ENCODE data around the gene AXL. TPM values are rescaled to one million over a fixed set of nuclear protein-coding genes. Genes with fewer than 3 reads are reported as not detected.

Gene AXL
- total and polyA plus RNA-seq, 4 donors: 23.7 to 44.1 (median 25.6) TPM

- Histone ChIP-seq H3K4me3 (ENCODE audit: low read depth, low read length) (no peak overlapping the region), H3K27me3 (ENCODE audit: control insufficient read depth, insufficient read depth, low read length) (no peaks in the 10 kb centered on the region), H3K9me3 (ENCODE audit: control insufficient read depth, insufficient read depth, low read length) (no peaks in the 10 kb centered on the region), H3K27ac (ENCODE audit: low read depth, low read length) (no peak overlapping the region), H3K36me3 (ENCODE audit: control insufficient read depth, insufficient read depth, low read length) (peaks cover 3% of the 10 kb centered on the region), H3K4me1 (ENCODE audit: control insufficient read depth, insufficient read depth, low read length) (no peaks in the 10 kb centered on the region)
- no peak for DNase-seq (ENCODE audit: low read depth in 4 of 6, low spot score in 6 of 6)
- WGBS (ENCODE audit: insufficient coverage): 83% methylated on average over 9 of the region's 9 CpGs
These were observed 12.6 kb upstream of the AXL start for GRCh38 chr19:41206456-41206855.

GRCh38 chr19:41206926-41207750 lies 11.9 kb upstream of the AXL start:
- Histone ChIP-seq H3K27me3 (ENCODE audit: control insufficient read depth, insufficient read depth, low read length) (no peaks in the 10 kb centered on the region), H3K27ac (ENCODE audit: low read depth, low read length) (no peak overlapping the region), H3K4me1 (ENCODE audit: control insufficient read depth, insufficient read depth, low read length) (no peaks in the 10 kb centered on the region), H3K4me3 (ENCODE audit: low read depth, low read length) (no peak overlapping the region), H3K36me3 (ENCODE audit: control insufficient read depth, insufficient read depth, low read length) (peaks cover 3% of the 10 kb centered on the region), H3K9me3 (ENCODE audit: control insufficient read depth, insufficient read depth, low read length) (no peaks in the 10 kb centered on the region)
- 80% methylated on average over 20 of the region's 26 CpGs for WGBS (ENCODE audit: insufficient coverage)
- DNase-seq (ENCODE audit: low read depth in 4 of 6, low spot score in 6 of 6): peak in 1 of 6 donors; percentile 22

- H3K27ac ChIP-seq (ENCODE audit: low read depth, low read length): no peak overlapping the region
These were observed 4.9 kb upstream of the AXL start for GRCh38 chr19:41214161-41214560.

GRCh38 chr19:41217741-41218140 lies 1.3 kb upstream of the AXL start:
- 72% methylated on average over 6 of the region's 7 CpGs for WGBS (ENCODE audit: insufficient coverage)
- peaks cover 5% of the 10 kb centered on the region for H3K27me3 ChIP-seq (ENCODE audit: control insufficient read depth, insufficient read depth, low read length)

More at GRCh38 chr19:41214161-41214560, 4.9 kb upstream of the AXL start:
- Histone ChIP-seq H3K36me3 (ENCODE audit: control insufficient read depth, insufficient read depth, low read length) (no peaks in the 10 kb centered on the region), H3K4me3 (ENCODE audit: low read depth, low read length) (no peak overlapping the region), H3K4me1 (ENCODE audit: control insufficient read depth, insufficient read depth, low read length) (peaks cover 19% of the 10 kb centered on the region), H3K27me3 (ENCODE audit: control insufficient read depth, insufficient read depth, low read length) (peaks cover 3% of the 10 kb centered on the region), H3K9me3 (ENCODE audit: control insufficient read depth, insufficient read depth, low read length) (no peaks in the 10 kb centered on the region)
- WGBS (ENCODE audit: insufficient coverage): 100% methylated on average over 1 of the region's 1 CpG
- no peak for DNase-seq (ENCODE audit: low read depth in 4 of 6, low spot score in 6 of 6)

GRCh38 chr19:41218249-41218614 lies 791 bp upstream of the AXL start:
- Histone ChIP-seq H3K27me3 (ENCODE audit: control insufficient read depth, insufficient read depth, low read length) (peaks cover 5% of the 10 kb centered on the region), H3K36me3 (ENCODE audit: control insufficient read depth, insufficient read depth, low read length) (peaks cover 10% of the 10 kb centered on the region), H3K9me3 (ENCODE audit: control insufficient read depth, insufficient read depth, low read length) (no peaks in the 10 kb centered on the region), H3K27ac (ENCODE audit: low read depth, low read length) (peak overlapping the region; percentile 72), H3K4me3 (ENCODE audit: low read depth, low read length) (no peak overlapping the region), H3K4me1 (ENCODE audit: control insufficient read depth, insufficient read depth, low read length) (peaks cover 41% of the 10 kb centered on the region)
- 57% methylated on average over 5 of the region's 7 CpGs for WGBS (ENCODE audit: insufficient coverage)
- no peak for DNase-seq (ENCODE audit: low read depth in 4 of 6, low spot score in 6 of 6)

More at GRCh38 chr19:41217741-41218140, 1.3 kb upstream of the AXL start:
- Histone ChIP-seq H3K9me3 (ENCODE audit: control insufficient read depth, insufficient read depth, low read length) (no peaks in the 10 kb centered on the region), H3K27ac (ENCODE audit: low read depth, low read length) (no peak overlapping the region), H3K4me1 (ENCODE audit: control insufficient read depth, insufficient read depth, low read length) (peaks cover 41% of the 10 kb centered on the region), H3K36me3 (ENCODE audit: control insufficient read depth, insufficient read depth, low read length) (peaks cover 10% of the 10 kb centered on the region), H3K4me3 (ENCODE audit: low read depth, low read length) (no peak overlapping the region)
- no peak for DNase-seq (ENCODE audit: low read depth in 4 of 6, low spot score in 6 of 6)

GRCh38 chr19:41219924-41220567 lies 1.0 kb downstream of the AXL start:
- Histone ChIP-seq H3K9me3 (ENCODE audit: control insufficient read depth, insufficient read depth, low read length) (no peaks in the 10 kb centered on the region), H3K27me3 (ENCODE audit: control insufficient read depth, insufficient read depth, low read length) (peaks cover 5% of the 10 kb centered on the region), H3K4me1 (ENCODE audit: control insufficient read depth, insufficient read depth, low read length) (peaks cover 41% of the 10 kb centered on the region), H3K4me3 (ENCODE audit: low read depth, low read length) (peak overlapping the region; percentile 71), H3K36me3 (ENCODE audit: control insufficient read depth, insufficient read depth, low read length) (peaks cover 14% of the 10 kb centered on the region), H3K27ac (ENCODE audit: low read depth, low read length) (peak overlapping the region; percentile 72)
- WGBS (ENCODE audit: insufficient coverage): 42% methylated on average over 11 of the region's 16 CpGs
- no peak for DNase-seq (ENCODE audit: low read depth in 4 of 6, low spot score in 6 of 6)

- peaks cover 5% of the 10 kb centered on the region for H3K27me3 ChIP-seq (ENCODE audit: control insufficient read depth, insufficient read depth, low read length)
- H3K4me1 ChIP-seq (ENCODE audit: control insufficient read depth, insufficient read depth, low read length): peaks cover 43% of the 10 kb centered on the region
- H3K36me3 ChIP-seq (ENCODE audit: control insufficient read depth, insufficient read depth, low read length): peaks cover 14% of the 10 kb centered on the region
- WGBS (ENCODE audit: insufficient coverage): 70% methylated on average over 7 of the region's 9 CpGs
- peak overlapping the region; percentile 71 for H3K4me3 ChIP-seq (ENCODE audit: low read depth, low read length)
- no peak for DNase-seq (ENCODE audit: low read depth in 4 of 6, low spot score in 6 of 6)
- no peaks in the 10 kb centered on the region for H3K9me3 ChIP-seq (ENCODE audit: control insufficient read depth, insufficient read depth, low read length)
- H3K27ac ChIP-seq (ENCODE audit: low read depth, low read length): no peak overlapping the region
These were observed 1.8 kb downstream of the AXL start for GRCh38 chr19:41220811-41221210.

- peaks cover 48% of the 10 kb centered on the region for H3K4me1 ChIP-seq (ENCODE audit: control insufficient read depth, insufficient read depth, low read length)
- 91% methylated on average over 12 of the region's 20 CpGs for WGBS (ENCODE audit: insufficient coverage)
These were observed 2.6 kb downstream of the AXL start for GRCh38 chr19:41221514-41222205.

GRCh38 chr19:41222240-41222639 lies 3.2 kb downstream of the AXL start:
- peaks cover 5% of the 10 kb centered on the region for H3K27me3 ChIP-seq (ENCODE audit: control insufficient read depth, insufficient read depth, low read length)
- DNase-seq (ENCODE audit: low read depth in 4 of 6, low spot score in 6 of 6): no peak
- H3K27ac ChIP-seq (ENCODE audit: low read depth, low read length): no peak overlapping the region
- peaks cover 14% of the 10 kb centered on the region for H3K36me3 ChIP-seq (ENCODE audit: control insufficient read depth, insufficient read depth, low read length)
- no peaks in the 10 kb centered on the region for H3K9me3 ChIP-seq (ENCODE audit: control insufficient read depth, insufficient read depth, low read length)
- WGBS (ENCODE audit: insufficient coverage): 41% methylated on average over 5 of the region's 10 CpGs
- no peak overlapping the region for H3K4me3 ChIP-seq (ENCODE audit: low read depth, low read length)
- peaks cover 48% of the 10 kb centered on the region for H3K4me1 ChIP-seq (ENCODE audit: control insufficient read depth, insufficient read depth, low read length)

More at GRCh38 chr19:41221514-41222205, 2.6 kb downstream of the AXL start:
- Histone ChIP-seq H3K27me3 (ENCODE audit: control insufficient read depth, insufficient read depth, low read length) (peaks cover 5% of the 10 kb centered on the region), H3K9me3 (ENCODE audit: control insufficient read depth, insufficient read depth, low read length) (no peaks in the 10 kb centered on the region), H3K36me3 (ENCODE audit: control insufficient read depth, insufficient read depth, low read length) (peaks cover 14% of the 10 kb centered on the region), H3K27ac (ENCODE audit: low read depth, low read length) (no peak overlapping the region), H3K4me3 (ENCODE audit: low read depth, low read length) (no peak overlapping the region)
- no peak for DNase-seq (ENCODE audit: low read depth in 4 of 6, low spot score in 6 of 6)
